WTC11 (cell line): ENCODE data around the gene FAM124B. TPM values are rescaled to one million over a fixed set of nuclear protein-coding genes. Genes with fewer than 3 reads are reported as not detected.

ENCODE experiments used
- ATAC-seq: fragments of 200-7000 bp; cut with Tn5 transposase; 2 replicates; pipeline ENCODE4 v1.10.0; 2021; ENCODE audit warnings: mild to moderate bottlenecking, moderate library complexity
- CTCF ChIA-PET: fragments of 300-600 bp; sonication (Branson Sonifier 250); formaldehyde crosslinking; loops from one replicate; lab custom pipeline; 2021; ENCODE audit warnings: antibody characterized with exemption; lab: Charles Lee
- POLR2A ChIA-PET: fragments of 350-600 bp; sonication (Branson Sonifier 250); formaldehyde crosslinking; loops from one replicate; lab custom pipeline; 2021; ENCODE audit warnings: antibody characterized with exemption; lab: Charles Lee
- DNase-seq: peaks from one replicate; pipeline ENCODE4 v3.0.0; 2021; ENCODE audit warnings: low spot score
- H3K27ac Mint-ChIP-seq: 2 replicates; pipeline ENCODE4 v1.8.0; 2021; ENCODE audit warnings: mixed read lengths
- H3K27me3 Mint-ChIP-seq: 2 replicates; pipeline ENCODE4 v1.8.0; 2021; ENCODE audit warnings: low read depth, mild to moderate bottlenecking, moderate library complexity, mixed read lengths
- H3K36me3 Mint-ChIP-seq: 2 replicates; pipeline ENCODE4 v1.8.0; 2021; ENCODE audit warnings: mixed read lengths
- H3K4me1 Mint-ChIP-seq: 2 replicates; pipeline ENCODE4 v1.8.0; 2022; ENCODE audit warnings: mixed read lengths
- H3K4me3 Mint-ChIP-seq: 2 replicates; pipeline ENCODE4 v1.8.0; 2021; ENCODE audit warnings: mild to moderate bottlenecking, moderate library complexity, mixed read lengths
- H3K9me3 Mint-ChIP-seq: 2 replicates; pipeline ENCODE4 v1.8.0; 2021; ENCODE audit warnings: mixed read lengths
- ATF1 ChIP-seq: sonication (generic); formaldehyde crosslinking; IDR thresholded peaks from 2 replicates; pipeline ENCODE4 v1.8.1; 2023; ENCODE audit warnings: mild to moderate bottlenecking, moderate library complexity, missing genetic modification reagents
- CBFB ChIP-seq: sonication (generic); formaldehyde crosslinking; IDR thresholded peaks from 2 replicates; pipeline ENCODE4 v1.8.1; 2022; ENCODE audit warnings: mild to moderate bottlenecking, low read depth, missing genetic modification reagents
- E2F4 ChIP-seq: sonication (generic); formaldehyde crosslinking; IDR thresholded peaks from 2 replicates; pipeline ENCODE4 v1.8.1; 2022; ENCODE audit warnings: low read depth, mild to moderate bottlenecking, moderate library complexity, missing genetic modification reagents, borderline replicate concordance
- ETV6 ChIP-seq: sonication (generic); formaldehyde crosslinking; IDR thresholded peaks from 2 replicates; pipeline ENCODE4 v1.8.1; 2022; ENCODE audit warnings: mild to moderate bottlenecking, missing genetic modification reagents
- MLX ChIP-seq: sonication (generic); formaldehyde crosslinking; IDR thresholded peaks from 2 replicates; pipeline ENCODE4 v1.8.1; 2023; ENCODE audit warnings: mild to moderate bottlenecking, missing genetic modification reagents, moderate library complexity
- MXD4 ChIP-seq: fragments of 250-450 bp; sonication (Bioruptor Pico); IDR thresholded peaks from 2 replicates; pipeline ENCODE4 v1.8.0; 2021; ENCODE audit warnings: mild to moderate bottlenecking, moderate library complexity, borderline replicate concordance
- NR1H2 ChIP-seq: sonication (generic); formaldehyde crosslinking; IDR thresholded peaks from 2 replicates; pipeline ENCODE4 v1.9.0; 2021; ENCODE audit warnings: mild to moderate bottlenecking, moderate library complexity, missing genetic modification reagents
- USF2 ChIP-seq: sonication (generic); formaldehyde crosslinking; IDR thresholded peaks from 2 replicates; pipeline ENCODE4 v1.8.1; 2023; ENCODE audit warnings: mild to moderate bottlenecking, missing genetic modification reagents, moderate library complexity
- total RNA-seq: library from RNA; stranded (reverse); gene quantifications from 3 replicates; pipeline ENCODE4 v1.2.3, GENCODE V29; 2021
- TF ChIP-seq, protein P1 (sequence below): sonication (generic); formaldehyde crosslinking; IDR thresholded peaks from 2 replicates; pipeline ENCODE4 v1.8.1; 2023; ENCODE audit warnings: mild to moderate bottlenecking, missing genetic modification reagents
- TF ChIP-seq, protein P2 (sequence below): sonication (generic); formaldehyde crosslinking; IDR thresholded peaks from 2 replicates; pipeline ENCODE4 v1.8.0; 2023; ENCODE audit warnings: missing genetic modification reagents
- TF ChIP-seq, protein P3 (sequence below): sonication (generic); formaldehyde crosslinking; IDR thresholded peaks from 2 replicates; pipeline ENCODE4 v1.8.0; 2022; ENCODE audit warnings: mild to moderate bottlenecking, missing genetic modification reagents
- TF ChIP-seq, protein P4 (sequence below): fragments of 250-450 bp; sonication (Bioruptor Pico); IDR thresholded peaks from 2 replicates; pipeline ENCODE4 v2.1.2; 2022; ENCODE audit warnings: mild to moderate bottlenecking, moderate library complexity
- TF ChIP-seq, protein P5 (sequence below): sonication (generic); formaldehyde crosslinking; IDR thresholded peaks from 2 replicates; pipeline ENCODE4 v1.8.1; 2022; ENCODE audit warnings: low read depth, missing genetic modification reagents, borderline replicate concordance
- TF ChIP-seq, protein P6 (sequence below): fragments of 250-450 bp; sonication (Bioruptor Pico); IDR thresholded peaks from 2 replicates; pipeline ENCODE4 v1.8.0; 2021; ENCODE audit warnings: mild to moderate bottlenecking

FAM124B gene
- total RNA-seq, 1 experiment from 2014 or later: 3.7 TPM

- DNase-seq (no peak), ATAC-seq (no peak)
- Mint-ChIP-seq H3K9me3 (peaks cover 12% of the 10 kb centered on the region; the same call in 1 of the 2 replicates), H3K36me3 (no peaks in the 10 kb centered on the region), H3K27ac (no peak overlapping the region), H3K4me3 (no peak overlapping the region), H3K4me1 (no peaks in the 10 kb centered on the region), H3K27me3 (no peaks in the 10 kb centered on the region)
- CTCF ChIA-PET: no interaction called here
- POLR2A ChIA-PET: no interaction called here
- TF ChIP-seq, protein P1, sequence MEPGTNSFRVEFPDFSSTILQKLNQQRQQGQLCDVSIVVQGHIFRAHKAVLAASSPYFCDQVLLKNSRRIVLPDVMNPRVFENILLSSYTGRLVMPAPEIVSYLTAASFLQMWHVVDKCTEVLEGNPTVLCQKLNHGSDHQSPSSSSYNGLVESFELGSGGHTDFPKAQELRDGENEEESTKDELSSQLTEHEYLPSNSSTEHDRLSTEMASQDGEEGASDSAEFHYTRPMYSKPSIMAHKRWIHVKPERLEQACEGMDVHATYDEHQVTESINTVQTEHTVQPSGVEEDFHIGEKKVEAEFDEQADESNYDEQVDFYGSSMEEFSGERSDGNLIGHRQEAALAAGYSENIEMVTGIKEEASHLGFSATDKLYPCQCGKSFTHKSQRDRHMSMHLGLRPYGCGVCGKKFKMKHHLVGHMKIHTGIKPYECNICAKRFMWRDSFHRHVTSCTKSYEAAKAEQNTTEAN: no peak
- TF ChIP-seq E2F4 (no peak), ATF1 (no peak), MXD4 (CRISPR knock-in tag) (no peak), ETV6 (CRISPR knock-in tag) (no peak), NR1H2 (no peak), USF2 (CRISPR knock-in tag) (no peak)
- TF ChIP-seq, protein P2, sequence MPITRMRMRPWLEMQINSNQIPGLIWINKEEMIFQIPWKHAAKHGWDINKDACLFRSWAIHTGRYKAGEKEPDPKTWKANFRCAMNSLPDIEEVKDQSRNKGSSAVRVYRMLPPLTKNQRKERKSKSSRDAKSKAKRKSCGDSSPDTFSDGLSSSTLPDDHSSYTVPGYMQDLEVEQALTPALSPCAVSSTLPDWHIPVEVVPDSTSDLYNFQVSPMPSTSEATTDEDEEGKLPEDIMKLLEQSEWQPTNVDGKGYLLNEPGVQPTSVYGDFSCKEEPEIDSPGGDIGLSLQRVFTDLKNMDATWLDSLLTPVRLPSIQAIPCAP: no peak
- TF ChIP-seq, protein P3, sequence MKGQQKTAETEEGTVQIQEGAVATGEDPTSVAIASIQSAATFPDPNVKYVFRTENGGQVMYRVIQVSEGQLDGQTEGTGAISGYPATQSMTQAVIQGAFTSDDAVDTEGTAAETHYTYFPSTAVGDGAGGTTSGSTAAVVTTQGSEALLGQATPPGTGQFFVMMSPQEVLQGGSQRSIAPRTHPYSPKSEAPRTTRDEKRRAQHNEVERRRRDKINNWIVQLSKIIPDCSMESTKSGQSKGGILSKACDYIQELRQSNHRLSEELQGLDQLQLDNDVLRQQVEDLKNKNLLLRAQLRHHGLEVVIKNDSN (CRISPR knock-in tag): no peak
- TF ChIP-seq, protein P4, sequence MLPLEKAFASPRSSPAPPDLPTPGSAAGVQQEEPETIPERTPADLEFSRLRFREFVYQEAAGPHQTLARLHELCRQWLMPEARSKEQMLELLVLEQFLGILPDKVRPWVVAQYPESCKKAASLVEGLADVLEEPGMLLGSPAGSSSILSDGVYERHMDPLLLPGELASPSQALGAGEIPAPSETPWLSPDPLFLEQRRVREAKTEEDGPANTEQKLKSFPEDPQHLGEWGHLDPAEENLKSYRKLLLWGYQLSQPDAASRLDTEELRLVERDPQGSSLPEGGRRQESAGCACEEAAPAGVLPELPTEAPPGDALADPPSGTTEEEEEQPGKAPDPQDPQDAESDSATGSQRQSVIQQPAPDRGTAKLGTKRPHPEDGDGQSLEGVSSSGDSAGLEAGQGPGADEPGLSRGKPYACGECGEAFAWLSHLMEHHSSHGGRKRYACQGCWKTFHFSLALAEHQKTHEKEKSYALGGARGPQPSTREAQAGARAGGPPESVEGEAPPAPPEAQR (CRISPR knock-in tag): no peak
- TF ChIP-seq, protein P5, sequence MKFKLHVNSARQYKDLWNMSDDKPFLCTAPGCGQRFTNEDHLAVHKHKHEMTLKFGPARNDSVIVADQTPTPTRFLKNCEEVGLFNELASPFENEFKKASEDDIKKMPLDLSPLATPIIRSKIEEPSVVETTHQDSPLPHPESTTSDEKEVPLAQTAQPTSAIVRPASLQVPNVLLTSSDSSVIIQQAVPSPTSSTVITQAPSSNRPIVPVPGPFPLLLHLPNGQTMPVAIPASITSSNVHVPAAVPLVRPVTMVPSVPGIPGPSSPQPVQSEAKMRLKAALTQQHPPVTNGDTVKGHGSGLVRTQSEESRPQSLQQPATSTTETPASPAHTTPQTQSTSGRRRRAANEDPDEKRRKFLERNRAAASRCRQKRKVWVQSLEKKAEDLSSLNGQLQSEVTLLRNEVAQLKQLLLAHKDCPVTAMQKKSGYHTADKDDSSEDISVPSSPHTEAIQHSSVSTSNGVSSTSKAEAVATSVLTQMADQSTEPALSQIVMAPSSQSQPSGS: no peak
- TF ChIP-seq, protein P6, sequence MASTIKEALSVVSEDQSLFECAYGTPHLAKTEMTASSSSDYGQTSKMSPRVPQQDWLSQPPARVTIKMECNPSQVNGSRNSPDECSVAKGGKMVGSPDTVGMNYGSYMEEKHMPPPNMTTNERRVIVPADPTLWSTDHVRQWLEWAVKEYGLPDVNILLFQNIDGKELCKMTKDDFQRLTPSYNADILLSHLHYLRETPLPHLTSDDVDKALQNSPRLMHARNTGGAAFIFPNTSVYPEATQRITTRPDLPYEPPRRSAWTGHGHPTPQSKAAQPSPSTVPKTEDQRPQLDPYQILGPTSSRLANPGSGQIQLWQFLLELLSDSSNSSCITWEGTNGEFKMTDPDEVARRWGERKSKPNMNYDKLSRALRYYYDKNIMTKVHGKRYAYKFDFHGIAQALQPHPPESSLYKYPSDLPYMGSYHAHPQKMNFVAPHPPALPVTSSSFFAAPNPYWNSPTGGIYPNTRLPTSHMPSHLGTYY (CRISPR knock-in tag): no peak
Observed at GRCh38 chr2:224379172-224379571, 22.7 kb downstream of the FAM124B start.

- CTCF ChIA-PET: no interaction called here
- H3K27me3 Mint-ChIP-seq: no peaks in the 10 kb centered on the region
- TF ChIP-seq MLX (CRISPR knock-in tag) (no peak), CBFB (CRISPR knock-in tag) (no peak)
- TF ChIP-seq, all 79 proteins: peak for 0
- Mint-ChIP-seq H3K4me1 (no peaks in the 10 kb centered on the region), H3K4me3 (no peak overlapping the region), H3K27ac (no peak overlapping the region), H3K9me3 (peaks cover 12% of the 10 kb centered on the region; the same call in 1 of the 2 replicates), H3K36me3 (no peaks in the 10 kb centered on the region)
- ATAC-seq: no peak
- POLR2A ChIA-PET: no interaction called here
- DNase-seq: no peak
Observed at GRCh38 chr2:224378701-224379097, 23.2 kb downstream of the FAM124B start.
